Karpas-422 (cell line): ENCODE data around the gene LRRC3. TPM values are rescaled to one million over a fixed set of nuclear protein-coding genes. Genes with fewer than 3 reads are reported as not detected.

Source experiments
- DNase-seq: peaks from one replicate; pipeline ENCODE4 v3.0.0-alpha.2; 2015
- H2AFZ ChIP-seq: fragments of 200-600 bp; sonication (generic); 2 replicates; pipeline ENCODE4 v1.6.1; 2014; ENCODE audit warnings: antibody characterized with exemption, low read length, mixed read lengths
- H3K27ac ChIP-seq: fragments of 200-600 bp; sonication (generic); 2 replicates; pipeline ENCODE4 v1.5.1; 2014; ENCODE audit warnings: mild to moderate bottlenecking, low read length, moderate library complexity
- H3K27me3 ChIP-seq: fragments of 200-600 bp; sonication (generic); 2 replicates; pipeline ENCODE4 v1.6.1; 2014; ENCODE audit warnings: low read length, mixed read lengths
- H3K36me3 ChIP-seq: fragments of 200-600 bp; sonication (generic); 2 replicates; pipeline ENCODE4 v1.6.1; 2014; ENCODE audit warnings: low read length, mixed read lengths; ENCODE audit not compliant: insufficient read depth
- H3K4me1 ChIP-seq: fragments of 200-600 bp; sonication (generic); 2 replicates; pipeline ENCODE4 v1.6.1; 2014; ENCODE audit warnings: mild to moderate bottlenecking, low read length, mixed read lengths
- H3K4me2 ChIP-seq: fragments of 200-600 bp; sonication (generic); 2 replicates; pipeline ENCODE4 v1.6.1; 2014; ENCODE audit warnings: low read length, low read depth, mild to moderate bottlenecking; ENCODE audit not compliant: poor library complexity, severe bottlenecking
- H3K4me3 ChIP-seq: fragments of 200-600 bp; sonication (generic); 2 replicates; pipeline ENCODE4 v1.5.1; 2014; ENCODE audit warnings: mild to moderate bottlenecking, antibody characterized with exemption, low read length, mixed read lengths
- H3K79me2 ChIP-seq: fragments of 200-600 bp; sonication (generic); 2 replicates; pipeline ENCODE4 v1.6.1; 2014; ENCODE audit warnings: mild to moderate bottlenecking, low read length, mixed read lengths
- H3K9ac ChIP-seq: fragments of 200-600 bp; sonication (generic); 2 replicates; pipeline ENCODE4 v1.6.0; 2014; ENCODE audit warnings: low read length
- H3K9me2 ChIP-seq: fragments of 200-600 bp; sonication (generic), shearing (Covaris generic); replicated peaks from 2 replicates; pipeline ENCODE4 v1.6.0; 2014; ENCODE audit warnings: mild to moderate bottlenecking, low read length, moderate library complexity; ENCODE audit not compliant: insufficient read depth
- H3K9me3 ChIP-seq: fragments of 300-700, 200-600 bp; sonication (generic); 2 replicates; pipeline ENCODE4 v1.6.1; 2014; ENCODE audit warnings: low read length, mixed read lengths
- H4K20me1 ChIP-seq: fragments of 200-600 bp; sonication (generic); 2 replicates; pipeline ENCODE4 v1.6.1; 2014; ENCODE audit warnings: mild to moderate bottlenecking, antibody characterized with exemption, low read length, low read depth; ENCODE audit not compliant: insufficient read depth
- small RNA-seq: library from RNA; depleted of rRNA; stranded (forward); fragments of <200 nt; gene quantifications from one replicate; pipeline ENCODE3, GENCODE V24; 2014
- total RNA-seq: library from RNA; depleted of rRNA; stranded (reverse); fragments of >200 nt; shearing (Covaris generic); gene quantifications from 2 replicates; pipeline ENCODE4 v1.2.3, GENCODE V29; 2014; ENCODE audit warnings: low replicate concordance; rRNA removed

The LRRC3 gene
- total RNA-seq, 1 experiment from 2014 or later = not detected

GRCh38 chr21:44509539-44509938, 54.2 kb downstream of the LRRC3 start:
- Histone ChIP-seq H3K36me3 (no peaks in the 10 kb centered on the region), H3K4me3 (no peak overlapping the region), H3K27me3 (no peaks in the 10 kb centered on the region), H3K4me1 (peaks cover 6% of the 10 kb centered on the region), H3K9me3 (no peaks in the 10 kb centered on the region), H2AFZ (no peak overlapping the region), H3K9me2 (no peaks in the 10 kb centered on the region), H3K79me2 (no peaks in the 10 kb centered on the region), H3K27ac (no peak overlapping the region), H3K9ac (no peak overlapping the region), H4K20me1 (peaks cover 6% of the 10 kb centered on the region; the same call in 1 of the 2 replicates), H3K4me2 (no peak overlapping the region)
- DNase-seq = peak; percentile 48

GRCh38 chr21:44510109-44510507, 54.8 kb downstream of the LRRC3 start:
- H4K20me1 ChIP-seq = peaks cover 6% of the 10 kb centered on the region; the same call in 1 of the 2 replicates
- no peaks in the 10 kb centered on the region for H3K79me2 ChIP-seq
- DNase-seq = no peak
- H3K9me2 ChIP-seq = no peaks in the 10 kb centered on the region
- H3K36me3 ChIP-seq = no peaks in the 10 kb centered on the region
- no peak overlapping the region for H3K27ac ChIP-seq
- no peak overlapping the region for H3K9ac ChIP-seq
- H3K4me1 ChIP-seq = peaks cover 6% of the 10 kb centered on the region
- H3K27me3 ChIP-seq = no peaks in the 10 kb centered on the region
- H3K9me3 ChIP-seq = no peaks in the 10 kb centered on the region
- H3K4me2 ChIP-seq = peak overlapping the region; percentile 41
- H3K4me3 ChIP-seq = no peak overlapping the region
- H2AFZ ChIP-seq = no peak overlapping the region

GRCh38 chr21:44510508-44511218, 55.4 kb downstream of the LRRC3 start:
- Histone ChIP-seq H3K79me2 (no peaks in the 10 kb centered on the region), H3K36me3 (no peaks in the 10 kb centered on the region), H3K4me3 (no peak overlapping the region), H3K27me3 (no peaks in the 10 kb centered on the region), H3K9ac (no peak overlapping the region), H3K27ac (no peak overlapping the region), H2AFZ (no peak overlapping the region), H3K9me2 (no peaks in the 10 kb centered on the region), H3K4me1 (peaks cover 6% of the 10 kb centered on the region), H4K20me1 (peaks cover 6% of the 10 kb centered on the region; the same call in 1 of the 2 replicates), H3K9me3 (no peaks in the 10 kb centered on the region), H3K4me2 (peak overlapping the region; percentile 41)
- peak; percentile 87 for DNase-seq

GRCh38 chr21:44511219-44511937, 56.1 kb downstream of the LRRC3 start:
- Histone ChIP-seq H3K9me2 (no peaks in the 10 kb centered on the region), H3K4me3 (no peak overlapping the region), H3K36me3 (no peaks in the 10 kb centered on the region), H3K9ac (no peak overlapping the region), H2AFZ (no peak overlapping the region), H3K27me3 (no peaks in the 10 kb centered on the region), H3K27ac (no peak overlapping the region), H3K9me3 (no peaks in the 10 kb centered on the region), H4K20me1 (peaks cover 6% of the 10 kb centered on the region; the same call in 1 of the 2 replicates), H3K4me1 (peaks cover 6% of the 10 kb centered on the region), H3K4me2 (no peak overlapping the region), H3K79me2 (no peaks in the 10 kb centered on the region)
- DNase-seq = no peak

Small RNA genes lying within 50 kb of the gene (small RNA-seq; reads per million reads assigned to genes)
- not detected for gene RF00285

Other genes with a start within 250 kb of the LRRC3 start
- 0.37 and 0.83 TPM in 2 replicates for gene ICOSLG, start 214.6 kb upstream of the LRRC3 start, total RNA-seq
- not detected in 2 replicates for gene DNMT3L, start 193.6 kb upstream of the LRRC3 start, total RNA-seq
- gene AIRE, start 169.6 kb upstream of the LRRC3 start, total RNA-seq = not detected in 2 replicates
- 68.8 and 150 TPM in 2 replicates for gene PFKL, start 155.5 kb upstream of the LRRC3 start, total RNA-seq
- 7.9 and 12.8 TPM in 2 replicates for gene CFAP410, start 116.1 kb upstream of the LRRC3 start, total RNA-seq
- 0.90 TPM in 1 of 2 replicates, not detected in the other for gene TRPM2, start 101.9 kb upstream of the LRRC3 start, total RNA-seq
- not detected in 2 replicates for gene KRTAP10-1, start 84.7 kb downstream of the LRRC3 start, total RNA-seq
- not detected in 2 replicates for gene KRTAP10-2, start 96.0 kb downstream of the LRRC3 start, total RNA-seq
- gene KRTAP10-3, start 103.3 kb downstream of the LRRC3 start, total RNA-seq = not detected in 2 replicates
- not detected in 2 replicates for gene KRTAP10-4, start 118.2 kb downstream of the LRRC3 start, total RNA-seq
- gene KRTAP10-5, start 125.1 kb downstream of the LRRC3 start, total RNA-seq = not detected in 2 replicates
- not detected in 2 replicates for gene KRTAP10-6, start 137.0 kb downstream of the LRRC3 start, total RNA-seq
- gene KRTAP10-7, start 145.1 kb downstream of the LRRC3 start, total RNA-seq = not detected in 2 replicates
- gene KRTAP10-8, start 156.6 kb downstream of the LRRC3 start, total RNA-seq = not detected in 2 replicates
- gene KRTAP10-9, start 171.6 kb downstream of the LRRC3 start, total RNA-seq = not detected in 2 replicates
- gene KRTAP10-10, start 181.8 kb downstream of the LRRC3 start, total RNA-seq = not detected in 2 replicates
- gene KRTAP10-11, start 190.9 kb downstream of the LRRC3 start, total RNA-seq = not detected in 2 replicates
- not detected in 2 replicates for gene KRTAP12-4, start 199.1 kb downstream of the LRRC3 start, total RNA-seq
- gene KRTAP12-3, start 202.4 kb downstream of the LRRC3 start, total RNA-seq = not detected in 2 replicates
- not detected in 2 replicates for gene KRTAP12-2, start 211.4 kb downstream of the LRRC3 start, total RNA-seq
- gene KRTAP12-1, start 226.7 kb downstream of the LRRC3 start, total RNA-seq = not detected in 2 replicates
- not detected in 2 replicates for gene KRTAP10-12, start 241.7 kb downstream of the LRRC3 start, total RNA-seq